HEK293 (cell line): ENCODE data around the gene CNGB1.

ENCODE experiments used
- CTCF ChIA-PET: fragments of 350-600 bp; formaldehyde crosslinking; extraction: SDS; loops from one replicate; lab custom pipeline; 2021; ENCODE audit warnings: antibody characterized with exemption; lab: Yijun Ruan, JAX
- POLR2A ChIA-PET: fragments of 300-600 bp; formaldehyde crosslinking; extraction: SDS; loops from one replicate; lab custom pipeline; 2020; ENCODE audit warnings: antibody characterized with exemption, inconsistent platforms; lab: Yijun Ruan, JAX
- H3K27ac ChIP-seq: fragments of 200-500 bp; sonication (Bioruptor generic); 2 replicates; pipeline ENCODE4 v1.5.1; 2014; ENCODE audit warnings: low read depth, low read length, control low read depth, inconsistent platforms; ENCODE audit errors: extremely low read depth
- H3K36me3 ChIP-seq, 2 experiments: fragments of 200-500 bp in 1 of 2; sonication (Bioruptor generic) in 1 of 2; 1 replicate in 1 of 2; 2 replicates in 1 of 2; pipeline ENCODE4 v1.5.1; 2014 to 2017; ENCODE audit warnings: inconsistent platforms in 2 of 2, low read length in 2 of 2; ENCODE audit not compliant: control insufficient read depth in 2 of 2, insufficient read depth in 1 of 2
- H3K4me1 ChIP-seq: fragments of 200-500 bp; sonication (Bioruptor generic); 2 replicates; pipeline ENCODE4 v1.5.1; 2014; ENCODE audit warnings: mild to moderate bottlenecking, low read length, inconsistent platforms; ENCODE audit not compliant: control insufficient read depth, insufficient read depth
- H3K4me3 ChIP-seq: 2 replicates; pipeline ENCODE4 v1.5.1; 2011; ENCODE audit warnings: low read depth, mild to moderate bottlenecking, control low read depth, low read length, moderate library complexity
- H3K9me3 ChIP-seq: fragments of 200-500 bp; sonication (Bioruptor generic); 2 replicates; pipeline ENCODE4 v1.5.1; 2014; ENCODE audit warnings: low read depth, low read length, inconsistent platforms; ENCODE audit not compliant: control insufficient read depth, insufficient read depth
- HOXC10 ChIP-seq: sonication (generic); formaldehyde crosslinking; IDR thresholded peaks from 2 replicates; pipeline ENCODE4 v1.8.1; 2023; ENCODE audit warnings: mild to moderate bottlenecking, missing genetic modification reagents
- IKZF3 ChIP-seq: fragments of 450-650 bp; IDR thresholded peaks from 2 replicates; pipeline ENCODE4 v1.5.0; 2018; ENCODE audit warnings: missing biosample characterization, mild to moderate bottlenecking, missing genetic modification characterization, moderate library complexity
- KLF10 ChIP-seq: fragments of 450-650 bp; IDR thresholded peaks from 2 replicates; pipeline ENCODE4 v1.5.1; 2018; ENCODE audit warnings: missing biosample characterization, mild to moderate bottlenecking, missing genetic modification characterization
- REST ChIP-seq: fragments of 450-650 bp; formaldehyde crosslinking; IDR thresholded peaks from 2 replicates; pipeline ENCODE4 v1.5.1; 2016; ENCODE audit warnings: missing biosample characterization, missing genetic modification characterization
- SP7 ChIP-seq: fragments of 450-650 bp; formaldehyde crosslinking; IDR thresholded peaks from 2 replicates; pipeline ENCODE4 v1.5.1; 2016; ENCODE audit warnings: missing biosample characterization, missing genetic modification characterization
- ZBTB48 ChIP-seq: fragments of 450-650 bp; formaldehyde crosslinking; IDR thresholded peaks from 2 replicates; pipeline ENCODE4 v1.5.1; 2016; ENCODE audit warnings: missing biosample characterization, missing genetic modification characterization
- ZBTB49 ChIP-seq: fragments of 450-650 bp; formaldehyde crosslinking; IDR thresholded peaks from 2 replicates; pipeline ENCODE4 v1.5.1; 2016; ENCODE audit warnings: missing biosample characterization, missing genetic modification characterization, low read depth
- ZBTB7A ChIP-seq: fragments of 450-650 bp; formaldehyde crosslinking; IDR thresholded peaks from 2 replicates; pipeline ENCODE4 v1.5.1; 2016; ENCODE audit warnings: low read depth, missing biosample characterization, missing genetic modification characterization
- ZFP3 ChIP-seq: fragments of 450-650 bp; formaldehyde crosslinking; IDR thresholded peaks from 2 replicates; pipeline ENCODE4 v1.5.1; 2016; ENCODE audit warnings: low read depth, missing biosample characterization, missing genetic modification characterization
- ZFP41 ChIP-seq: fragments of 450-650 bp; formaldehyde crosslinking; IDR thresholded peaks from 2 replicates; pipeline ENCODE4 v1.5.1; 2016; ENCODE audit warnings: missing biosample characterization, missing genetic modification characterization, borderline replicate concordance
- ZFP69B ChIP-seq: fragments of 450-650 bp; formaldehyde crosslinking; IDR thresholded peaks from 2 replicates; pipeline ENCODE4 v1.5.1; 2016; ENCODE audit warnings: missing biosample characterization, missing genetic modification characterization
- ZNF132 ChIP-seq: fragments of 450-650 bp; formaldehyde crosslinking; IDR thresholded peaks from 2 replicates; pipeline ENCODE4 v1.5.1; 2017; ENCODE audit warnings: missing biosample characterization, missing genetic modification characterization, borderline replicate concordance
- ZNF138 ChIP-seq: fragments of 450-650 bp; formaldehyde crosslinking; IDR thresholded peaks from 2 replicates; pipeline ENCODE4 v1.5.1; 2016; ENCODE audit warnings: missing biosample characterization, missing genetic modification characterization, borderline replicate concordance
- ZNF184 ChIP-seq: fragments of 450-650 bp; IDR thresholded peaks from 2 replicates; pipeline ENCODE4 v1.5.1; 2018; ENCODE audit warnings: missing biosample characterization, mild to moderate bottlenecking, missing genetic modification characterization
- ZNF404 ChIP-seq: fragments of 450-650 bp; formaldehyde crosslinking; IDR thresholded peaks from 2 replicates; pipeline ENCODE4 v1.5.1; 2017; ENCODE audit warnings: missing biosample characterization, missing genetic modification characterization
- ZNF473 ChIP-seq: fragments of 450-650 bp; formaldehyde crosslinking; IDR thresholded peaks from 2 replicates; pipeline ENCODE4 v1.5.1; 2017; ENCODE audit warnings: missing biosample characterization, missing genetic modification characterization
- ZNF585B ChIP-seq: fragments of 450-650 bp; formaldehyde crosslinking; IDR thresholded peaks from 2 replicates; pipeline ENCODE4 v1.5.1; 2016; ENCODE audit warnings: missing biosample characterization, missing genetic modification characterization
- ZNF654 ChIP-seq: fragments of 450-650 bp; formaldehyde crosslinking; IDR thresholded peaks from 2 replicates; pipeline ENCODE4 v1.5.1; 2016; ENCODE audit warnings: low read depth, missing biosample characterization, missing genetic modification characterization
- ZNF660 ChIP-seq: fragments of 450-650 bp; IDR thresholded peaks from 2 replicates; pipeline ENCODE4 v1.5.1; 2018; ENCODE audit warnings: missing biosample characterization, mild to moderate bottlenecking, missing genetic modification characterization
- ZNF664 ChIP-seq: fragments of 450-650 bp; formaldehyde crosslinking; IDR thresholded peaks from 2 replicates; pipeline ENCODE4 v1.5.1; 2016; ENCODE audit warnings: missing biosample characterization, missing genetic modification characterization
- ZNF707 ChIP-seq: fragments of 450-650 bp; formaldehyde crosslinking; IDR thresholded peaks from 2 replicates; pipeline ENCODE4 v1.5.1; 2016; ENCODE audit warnings: missing biosample characterization, missing genetic modification characterization
- ZNF747 ChIP-seq: fragments of 450-650 bp; formaldehyde crosslinking; IDR thresholded peaks from 2 replicates; pipeline ENCODE4 v1.5.1; 2016; ENCODE audit warnings: missing biosample characterization, missing genetic modification characterization
- ZNF76 ChIP-seq: fragments of 450-650 bp; formaldehyde crosslinking; IDR thresholded peaks from 2 replicates; pipeline ENCODE4; 2016; ENCODE audit warnings: low read depth, missing biosample characterization, missing genetic modification characterization, borderline replicate concordance
- ZNF768 ChIP-seq: fragments of 450-650 bp; formaldehyde crosslinking; IDR thresholded peaks from 2 replicates; pipeline ENCODE4 v1.5.1; 2018; ENCODE audit warnings: missing biosample characterization, mild to moderate bottlenecking, missing genetic modification characterization
- ZNF837 ChIP-seq: fragments of 450-650 bp; formaldehyde crosslinking; IDR thresholded peaks from 2 replicates; pipeline ENCODE4 v1.5.1; 2016; ENCODE audit warnings: missing biosample characterization, missing genetic modification characterization
- ZSCAN23 ChIP-seq: fragments of 450-650 bp; formaldehyde crosslinking; IDR thresholded peaks from 2 replicates; pipeline ENCODE4 v1.5.1; 2016; ENCODE audit warnings: missing biosample characterization, missing genetic modification characterization

CNGB1 gene

GRCh38 chr16:57901480-57902069, 69.4 kb downstream of the CNGB1 start:
- TF ChIP-seq ZNF747 (no peak), ZFP3 (peak; percentile 81)
- Histone ChIP-seq H3K27ac (no peak overlapping the region), H3K4me1 (no peaks in the 10 kb centered on the region), H3K9me3 (no peaks in the 10 kb centered on the region), H3K4me3 (no peak overlapping the region), H3K36me3 (no peaks in the 10 kb centered on the region)
- ChIA-PET POLR2A (no interaction called here), CTCF (interaction anchor here (0.6 to 1.5 kb wide), 11 partner anchors 9 to 435 kb away, joined by 3 to 7 read pairs (median 3); partner anchors contain the start of gene ZNF319)

- Histone ChIP-seq H3K4me1 (no peaks in the 10 kb centered on the region), H3K36me3 (no peaks in the 10 kb centered on the region), H3K4me3 (no peak overlapping the region), H3K27ac (no peak overlapping the region), H3K9me3 (no peaks in the 10 kb centered on the region)
- POLR2A ChIA-PET, result no interaction called here
- CTCF ChIA-PET, result interaction anchor here (0.6 to 3.3 kb wide), 13 partner anchors 9 to 436 kb away, joined by 3 to 25 read pairs (median 3); partner anchors contain the start of genes USB1 and ZNF319
- TF ChIP-seq KLF10 (tag by site-specific recombination) (no peak), ZNF138 (tag by site-specific recombination) (no peak), ZNF132 (tag by site-specific recombination) (no peak), ZNF76 (no peak), ZBTB48 (no peak), ZNF707 (tag by site-specific recombination) (no peak), IKZF3 (tag by site-specific recombination) (no peak), ZNF473 (tag by site-specific recombination) (no peak), ZNF837 (tag by site-specific recombination) (no peak), ZSCAN23 (tag by site-specific recombination) (no peak), REST (no peak), ZFP41 (tag by site-specific recombination) (no peak), ZFP69B (tag by site-specific recombination) (no peak)
Observed at GRCh38 chr16:57900796-57901479, 70.0 kb downstream of the CNGB1 start.

GRCh38 chr16:57899771-57900661, 70.9 kb downstream of the CNGB1 start:
- Histone ChIP-seq H3K36me3 (no peaks in the 10 kb centered on the region), H3K4me1 (no peaks in the 10 kb centered on the region), H3K4me3 (no peak overlapping the region), H3K9me3 (no peaks in the 10 kb centered on the region), H3K27ac (no peak overlapping the region)
- CTCF ChIA-PET, result interaction anchor here (0.5 to 3.3 kb wide), 20 partner anchors 10 to 620 kb away, joined by 3 to 25 read pairs (median 4); partner anchors contain the start of genes USB1 and ZNF319
- POLR2A ChIA-PET, result no interaction called here
- no peak for TF ChIP-seq ZBTB49 (tag by site-specific recombination)
- no peak for TF ChIP-seq ZBTB7A (tag by site-specific recombination)
- TF ChIP-seq ZNF768 (tag by site-specific recombination), result peak; percentile 99
- TF ChIP-seq ZNF585B (tag by site-specific recombination), result no peak
- TF ChIP-seq ZNF184 (tag by site-specific recombination), result no peak
- TF ChIP-seq SP7 (tag by site-specific recombination), result peak; percentile 41; the same call in 1 of the 2 replicates
- peak; percentile 81 for TF ChIP-seq ZNF654 (tag by site-specific recombination)
- no peak for TF ChIP-seq HOXC10 (CRISPR knock-in tag)
- peak; percentile 100 for TF ChIP-seq ZNF664 (tag by site-specific recombination)
- no peak for TF ChIP-seq ZNF404 (tag by site-specific recombination)
- no peak; the same call in 1 of the 2 replicates for TF ChIP-seq ZNF660 (tag by site-specific recombination)
